K562 (cell line): ENCODE data around the gene TCP11. TPM values are rescaled to one million over a fixed set of nuclear protein-coding genes. Genes with fewer than 3 reads are reported as not detected.

Experiments
- ATAC-seq: fragments of 200-7000 bp; cut with Tn5 transposase; 3 replicates; pipeline ENCODE4 v1.9.1; 2020; ENCODE audit warnings: moderate library complexity
- BruUV-seq: library from RNA; stranded (reverse); fragments of 400-500 nt; replicated peaks from 2 replicates; lab custom pipeline; 2021; lab: Mats Ljungman, UMichigan
- CTCF ChIA-PET: fragments of 300-600 bp; formaldehyde crosslinking; extraction: SDS; loops from one replicate; lab custom pipeline; 2021; ENCODE audit warnings: low intra/inter-chr PET ratio; lab: Yijun Ruan, JAX
- POLR2A ChIA-PET: fragments of 300-600, 350-650 bp; sonication (Branson Sonifier 250); formaldehyde crosslinking; extraction: SDS; loops from one replicate; lab custom pipeline; 2021; ENCODE audit warnings: antibody characterized with exemption, inconsistent platforms; lab: Yijun Ruan, JAX
- DNase-seq, 4 experiments: peaks; one replicate each; pipeline versions ENCODE4 v3.0.0 to v3.0.0-alpha.2; 2011 to 2018; ENCODE audit warnings: low spot score in 3 of 4, mixed read lengths in 3 of 4; ENCODE audit errors: extremely low read depth in 1 of 4
- FAIRE-seq: peaks from 2 replicates; lab custom pipeline; 2011; peaks lifted over from hg19 to GRCh38; lab: Jason Lieb, UNC
- H2AFZ ChIP-seq: 2 replicates; pipeline ENCODE4 v1.6.0; 2011; ENCODE audit warnings: low read depth, low read length, control low read depth, inconsistent platforms
- H3K27ac ChIP-seq: fragments of 200-600 bp; 3 replicates; pipeline ENCODE4 v1.8.0; 2011; ENCODE audit warnings: low read depth, mild to moderate bottlenecking, control low read depth, inconsistent platforms, low read length, moderate library complexity, mixed read lengths; ENCODE audit errors: extremely low read depth
- H3K27me3 ChIP-seq, 2 experiments: fragments of 300-600 bp in 1 of 2; 2 replicates in 1 of 2; 3 replicates in 1 of 2; pipeline versions ENCODE4 v1.6.0 to v1.8.0; 2011; ENCODE audit warnings: inconsistent platforms in 2 of 2, low read length in 2 of 2, mild to moderate bottlenecking in 1 of 2, mixed read lengths in 1 of 2, moderate library complexity in 1 of 2; ENCODE audit not compliant: control insufficient read depth in 2 of 2, insufficient read depth in 2 of 2
- H3K36me3 ChIP-seq: fragments of 300-600 bp; 3 replicates; pipeline ENCODE4 v1.8.0; 2011; ENCODE audit warnings: mild to moderate bottlenecking, low read length, inconsistent platforms; ENCODE audit not compliant: control insufficient read depth, insufficient read depth
- H3K4me1 ChIP-seq, 2 experiments: fragments of 200-600 bp in 1 of 2; replicated peaks in 1 of 2; 2 replicates in 1 of 2; 3 replicates in 1 of 2; pipeline versions ENCODE4 v1.5.1 to v1.8.0; 2011; ENCODE audit warnings: inconsistent platforms in 2 of 2, low read length in 2 of 2, mild to moderate bottlenecking in 1 of 2, mixed read lengths in 1 of 2, moderate library complexity in 1 of 2; ENCODE audit not compliant: control insufficient read depth in 2 of 2, insufficient read depth in 2 of 2
- H3K4me2 ChIP-seq: 2 replicates; pipeline ENCODE4 v1.6.1; 2011; ENCODE audit warnings: low read length, control low read depth, inconsistent platforms, mixed read lengths; ENCODE audit not compliant: insufficient read depth
- H3K4me3 ChIP-seq: fragments of 200-600 bp; sonication (generic), shearing (Covaris generic); 2 replicates; pipeline ENCODE4 v1.5.1; 2016; ENCODE audit warnings: control low read depth, inconsistent platforms
- H3K79me2 ChIP-seq: fragments of 200-600 bp; 3 replicates; pipeline ENCODE4 v1.8.0; 2011; ENCODE audit warnings: low read length, inconsistent platforms; ENCODE audit not compliant: control insufficient read depth, insufficient read depth
- H3K9ac ChIP-seq, 2 experiments: 2 replicates each; pipeline versions ENCODE4 v1.6.0 to v1.6.1; 2011; ENCODE audit warnings: low read depth in 2 of 2, low read length in 2 of 2, control low read depth in 1 of 2, inconsistent platforms in 1 of 2, mild to moderate bottlenecking in 1 of 2, mixed read lengths in 1 of 2; ENCODE audit not compliant: insufficient read depth in 1 of 2
- H3K9me1 ChIP-seq: one replicate; pipeline ENCODE4 v1.6.0; 2011; ENCODE audit warnings: inconsistent platforms, mild to moderate bottlenecking, low read length, moderate library complexity; ENCODE audit not compliant: control insufficient read depth, insufficient read depth
- H3K9me3 ChIP-seq: replicated peaks from 2 replicates; pipeline ENCODE4 v1.5.1; 2011; ENCODE audit warnings: low read depth, low read length, inconsistent platforms; ENCODE audit not compliant: control insufficient read depth, insufficient read depth
- H4K20me1 ChIP-seq: replicated peaks from 2 replicates; pipeline ENCODE4 v1.6.1; 2011; ENCODE audit warnings: low read length, inconsistent platforms, mixed read lengths; ENCODE audit not compliant: control insufficient read depth, insufficient read depth
- CBFA2T2 ChIP-seq: fragments of 450-650 bp; conservative IDR thresholded peaks from 2 replicates; pipeline ENCODE4 v1.6.1; 2017; ENCODE audit warnings: mild to moderate bottlenecking
- FOXA3 ChIP-seq, 2 experiments: fragments of 450-650 bp in 1 of 2; sonication (generic) in 1 of 2; formaldehyde crosslinking; IDR thresholded peaks in 1 of 2; conservative IDR thresholded peaks in 1 of 2; 2 replicates each; pipeline versions ENCODE4 v1.4.0 to v1.8.0; 2020 to 2022; ENCODE audit warnings: mild to moderate bottlenecking in 2 of 2, missing genetic modification reagents in 1 of 2
- FOXK1 ChIP-seq: sonication (generic); formaldehyde crosslinking; IDR thresholded peaks from 2 replicates; pipeline ENCODE4 v1.8.0; 2022; ENCODE audit warnings: missing genetic modification reagents, mild to moderate bottlenecking, borderline replicate concordance
- HOXB6 ChIP-seq: fragments of 250-450 bp; sonication (Bioruptor Pico); IDR thresholded peaks from 2 replicates; pipeline ENCODE4 v1.5.1; 2022; ENCODE audit warnings: mild to moderate bottlenecking, borderline replicate concordance
- NUFIP1 ChIP-seq: fragments of 450-650 bp; IDR thresholded peaks from 2 replicates; pipeline ENCODE4 v1.6.1; 2018; ENCODE audit not compliant: partially characterized antibody
- PTRF ChIP-seq: fragments of 450-650 bp; IDR thresholded peaks from 2 replicates; pipeline ENCODE4 v1.6.1; 2016; ENCODE audit warnings: mild to moderate bottlenecking, missing genetic modification characterization, missing compliant biosample characterization
- ZNF263 ChIP-seq: sonication (generic); formaldehyde crosslinking; IDR thresholded peaks from 2 replicates; pipeline ENCODE4 v1.8.0; 2022; ENCODE audit warnings: mild to moderate bottlenecking, missing genetic modification reagents, borderline replicate concordance
- WGBS: fragments of 100-300 bp; shearing (Covaris generic); methylation state at CpG from one replicate; pipeline ENCODE4 v1.1.6; 2016; ENCODE audit warnings: low coverage, mixed read lengths; ENCODE audit not compliant: insufficient coverage; ENCODE audit errors: missing lambda C conversion rate; 5-methylcytosine and 5-hydroxymethylcytosine counted together
- in situ Hi-C: fragments of 300-500 bp; cut with MboI; formaldehyde crosslinking; loops from 4 replicates; pipeline ENCODE4 v1.15.0; 2018; ENCODE audit warnings: inconsistent platforms, mixed read lengths
- intact Hi-C: fragments of 100-400 bp; cut with micrococcal nuclease; formaldehyde crosslinking; loops from 2 replicates; pipeline ENCODE4 v1.14.2; 2022
- polyA plus RNA-seq, 8 experiments: library from polyadenylated mRNA; depleted of rRNA in 4 of 8; stranded (reverse) in 5 of 8; unstranded in 3 of 8; fragments of >200 nt; fragmentation: Nextera tagmentation in 2 of 8; fragmentation: Illumina TruSeq in 1 of 8; extraction: Ambion mirVana in 2 of 8; extraction: Trizol in 1 of 8; gene quantifications; 2 replicates each; pipeline versions ENCODE4 v1.2.1 to v1.2.3, GENCODE V29; 2011 to 2014; ENCODE audit warnings: inconsistent platforms in 1 of 8, missing spikeins in 1 of 8
- total RNA-seq, 7 experiments: library from RNA; depleted of rRNA in 6 of 7; stranded (reverse); fragments of >200 nt in 6 of 7; fragmentation: Illumina TruSeq in 2 of 7; extraction: Trizol in 2 of 7; gene quantifications; 2 replicates each; pipeline versions ENCODE4 v1.2.1 to v1.2.3, GENCODE V29; 2011 to 2021; ENCODE audit warnings: low replicate concordance in 1 of 7
- TF ChIP-seq, protein P1 (sequence below), 2 experiments: fragments of 450-650 bp in 1 of 2; sonication (generic) in 1 of 2; formaldehyde crosslinking in 1 of 2; IDR thresholded peaks; 2 replicates each; pipeline versions ENCODE4 v1.7.1 to v1.9.0; 2016 to 2022; ENCODE audit warnings: inconsistent platforms in 1 of 2, mild to moderate bottlenecking in 1 of 2, missing genetic modification reagents in 1 of 2
- TF ChIP-seq, protein P2 (sequence below): fragments of 250-450 bp; sonication (Bioruptor Pico); IDR thresholded peaks from 2 replicates; pipeline ENCODE4 v1.4.0; 2020

TCP11 gene
- total and polyA plus RNA-seq, 9 of the 15 experiments (the other 6 are each of a cell fraction or from before 2014, with no cell fraction given), result not detected

DNA sequence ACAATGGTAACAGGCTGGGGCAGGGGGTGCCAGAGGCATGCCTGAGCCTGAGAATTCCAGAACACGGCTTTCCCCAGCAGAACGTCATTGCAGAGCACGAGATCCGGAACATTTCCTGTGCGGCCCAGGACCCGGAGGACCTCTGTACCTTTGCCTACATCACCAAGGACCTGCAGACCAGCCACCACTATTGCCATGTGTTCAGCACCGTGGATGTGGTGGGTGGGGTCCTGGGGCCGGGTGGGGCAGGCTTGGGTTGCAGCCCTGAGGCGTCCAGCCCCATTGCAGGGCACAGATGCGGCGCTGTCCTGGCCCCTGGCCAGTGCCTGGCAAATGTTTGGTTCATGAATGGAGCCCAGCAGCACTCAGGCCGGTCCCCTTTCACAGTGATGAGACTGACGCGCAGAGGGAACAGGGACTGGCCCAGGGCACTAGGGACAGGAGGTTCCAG lies 57.1 kb downstream of the TCP11 start:
- WGBS, result 73% methylated on average over 14 of the region's 14 CpGs
- FAIRE-seq (no peak), ATAC-seq (no peak), DNase-seq (no peak)
- Histone ChIP-seq H3K9me1 (no peaks in the 10 kb centered on the region), H3K36me3 (peaks cover 13% of the 10 kb centered on the region; the same call in 1 of the 3 replicates), H3K27me3 (no peaks in the 10 kb centered on the region), H3K4me1 (peaks cover 0 to 9% of the 10 kb centered on the region in 2 experiments; a peak in 1 of 5 replicates), H2AFZ (no peak overlapping the region), H3K79me2 (no peaks in the 10 kb centered on the region), H3K9me3 (no peaks in the 10 kb centered on the region), H3K27ac (no peak overlapping the region), H4K20me1 (no peaks in the 10 kb centered on the region), H3K4me2 (no peak overlapping the region), H3K9ac (no peak overlapping the region), H3K4me3 (no peak overlapping the region)
- no TSS peak for BruUV-seq
- ChIA-PET POLR2A (no interaction called here), CTCF (no interaction called here)
- in situ Hi-C loops (no loop called here), intact Hi-C loops (no loop called here)
- TF ChIP-seq PTRF (tag), result no peak
- no peak for TF ChIP-seq NUFIP1
- TF ChIP-seq ZNF263, result no peak
- no peak for TF ChIP-seq HOXB6 (CRISPR knock-in tag)
- TF ChIP-seq FOXK1 (CRISPR knock-in tag), result no peak
- TF ChIP-seq FOXA3 (CRISPR knock-in tag; conservative IDR thresholded peaks at IDR 0.05 in 1 of 2, IDR thresholded peaks at IDR 0.05 in 1 of 2), result no peak
- TF ChIP-seq CBFA2T2, result no peak
- TF ChIP-seq, protein P1, sequence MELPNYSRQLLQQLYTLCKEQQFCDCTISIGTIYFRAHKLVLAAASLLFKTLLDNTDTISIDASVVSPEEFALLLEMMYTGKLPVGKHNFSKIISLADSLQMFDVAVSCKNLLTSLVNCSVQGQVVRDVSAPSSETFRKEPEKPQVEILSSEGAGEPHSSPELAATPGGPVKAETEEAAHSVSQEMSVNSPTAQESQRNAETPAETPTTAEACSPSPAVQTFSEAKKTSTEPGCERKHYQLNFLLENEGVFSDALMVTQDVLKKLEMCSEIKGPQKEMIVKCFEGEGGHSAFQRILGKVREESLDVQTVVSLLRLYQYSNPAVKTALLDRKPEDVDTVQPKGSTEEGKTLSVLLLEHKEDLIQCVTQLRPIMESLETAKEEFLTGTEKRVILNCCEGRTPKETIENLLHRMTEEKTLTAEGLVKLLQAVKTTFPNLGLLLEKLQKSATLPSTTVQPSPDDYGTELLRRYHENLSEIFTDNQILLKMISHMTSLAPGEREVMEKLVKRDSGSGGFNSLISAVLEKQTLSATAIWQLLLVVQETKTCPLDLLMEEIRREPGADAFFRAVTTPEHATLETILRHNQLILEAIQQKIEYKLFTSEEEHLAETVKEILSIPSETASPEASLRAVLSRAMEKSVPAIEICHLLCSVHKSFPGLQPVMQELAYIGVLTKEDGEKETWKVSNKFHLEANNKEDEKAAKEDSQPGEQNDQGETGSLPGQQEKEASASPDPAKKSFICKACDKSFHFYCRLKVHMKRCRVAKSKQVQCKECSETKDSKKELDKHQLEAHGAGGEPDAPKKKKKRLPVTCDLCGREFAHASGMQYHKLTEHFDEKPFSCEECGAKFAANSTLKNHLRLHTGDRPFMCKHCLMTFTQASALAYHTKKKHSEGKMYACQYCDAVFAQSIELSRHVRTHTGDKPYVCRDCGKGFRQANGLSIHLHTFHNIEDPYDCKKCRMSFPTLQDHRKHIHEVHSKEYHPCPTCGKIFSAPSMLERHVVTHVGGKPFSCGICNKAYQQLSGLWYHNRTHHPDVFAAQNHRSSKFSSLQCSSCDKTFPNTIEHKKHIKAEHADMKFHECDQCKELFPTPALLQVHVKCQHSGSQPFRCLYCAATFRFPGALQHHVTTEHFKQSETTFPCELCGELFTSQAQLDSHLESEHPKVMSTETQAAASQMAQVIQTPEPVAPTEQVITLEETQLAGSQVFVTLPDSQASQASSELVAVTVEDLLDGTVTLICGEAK (IDR thresholded peaks at IDR 0.05), result no peak
- TF ChIP-seq, protein P1 (CRISPR knock-in tag; IDR thresholded peaks at IDR 0.05), result no peak
- TF ChIP-seq, protein P2, sequence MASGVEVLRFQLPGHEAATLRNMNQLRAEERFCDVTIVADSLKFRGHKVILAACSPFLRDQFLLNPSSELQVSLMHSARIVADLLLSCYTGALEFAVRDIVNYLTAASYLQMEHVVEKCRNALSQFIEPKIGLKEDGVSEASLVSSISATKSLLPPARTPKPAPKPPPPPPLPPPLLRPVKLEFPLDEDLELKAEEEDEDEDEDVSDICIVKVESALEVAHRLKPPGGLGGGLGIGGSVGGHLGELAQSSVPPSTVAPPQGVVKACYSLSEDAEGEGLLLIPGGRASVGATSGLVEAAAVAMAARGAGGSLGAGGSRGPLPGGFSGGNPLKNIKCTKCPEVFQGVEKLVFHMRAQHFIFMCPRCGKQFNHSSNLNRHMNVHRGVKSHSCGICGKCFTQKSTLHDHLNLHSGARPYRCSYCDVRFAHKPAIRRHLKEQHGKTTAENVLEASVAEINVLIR (CRISPR knock-in tag), result no peak
